K562 (cell line): ENCODE results near the gene MADD. TPM values are rescaled to one million over a fixed set of nuclear protein-coding genes. Genes with fewer than 3 reads are reported as not detected.

Experiments
- DNMT1 ChIP-seq: fragments of 450-650 bp; IDR thresholded peaks from 2 replicates; pipeline ENCODE4 v1.6.1; 2016; ENCODE audit warnings: antibody characterized with exemption, mild to moderate bottlenecking
- EZH2 ChIP-seq: IDR thresholded peaks from 2 replicates; pipeline ENCODE4 v1.6.1; 2012; ENCODE audit warnings: low read depth, mild to moderate bottlenecking, inconsistent platforms, low read length, borderline replicate concordance
- GATAD2A ChIP-seq: fragments of 450-650 bp; IDR thresholded peaks from 2 replicates; pipeline ENCODE4 v1.6.1; 2017
- HDAC6 ChIP-seq: IDR thresholded peaks from 2 replicates; pipeline ENCODE4 v1.6.1; 2012; ENCODE audit warnings: low read depth, mild to moderate bottlenecking, control low read depth, inconsistent platforms, low read length, moderate library complexity
- KDM1A ChIP-seq, 2 experiments: fragments of 450-650 bp; IDR thresholded peaks; 2 replicates each; pipeline ENCODE4 v1.6.1; 2016; ENCODE audit warnings: mild to moderate bottlenecking in 2 of 2
- KHSRP ChIP-seq: fragments of 450-650 bp; IDR thresholded peaks from 2 replicates; pipeline ENCODE4 v1.6.1; 2017
- NCOR1 ChIP-seq: fragments of 450-650 bp; IDR thresholded peaks from 2 replicates; pipeline ENCODE4 v1.6.1; 2016; ENCODE audit warnings: mild to moderate bottlenecking, moderate library complexity
- PHB2 ChIP-seq: fragments of 450-650 bp; IDR thresholded peaks from 2 replicates; pipeline ENCODE4 v1.6.1; 2017; ENCODE audit warnings: low read depth
- POLR2AphosphoS5 ChIP-seq: IDR thresholded peaks from 2 replicates; pipeline ENCODE4 v1.6.1; 2011; ENCODE audit warnings: mild to moderate bottlenecking, low read depth, low read length, moderate library complexity; ENCODE audit not compliant: control insufficient read depth, insufficient read depth
- RBM15 ChIP-seq: fragments of 200-400 bp; formaldehyde crosslinking; IDR thresholded peaks from 2 replicates; pipeline ENCODE4 v1.6.1; 2018; ENCODE audit warnings: mild to moderate bottlenecking, low read length, moderate library complexity; ENCODE audit not compliant: insufficient read depth
- RUNX1 ChIP-seq: sonication (generic); IDR thresholded peaks from 2 replicates; pipeline ENCODE4 v1.6.1; 2016; ENCODE audit warnings: antibody characterized with exemption, low read depth
- TRIM28 ChIP-seq: fragments of 450-650 bp; IDR thresholded peaks from 2 replicates; pipeline ENCODE4 v1.6.1; 2017
- ZFPM2 ChIP-seq: fragments of 250-450 bp; sonication (Bioruptor Pico); IDR thresholded peaks from 2 replicates; pipeline ENCODE4 v1.5.1; 2022; ENCODE audit warnings: mild to moderate bottlenecking
- ZNF436 ChIP-seq: fragments of 250-450, 450-650 bp; sonication (Bioruptor Pico); formaldehyde crosslinking; IDR thresholded peaks from 2 replicates; pipeline ENCODE4 v1.7.0; 2020; ENCODE audit warnings: mild to moderate bottlenecking
- ZNF707 ChIP-seq: fragments of 250-450 bp; sonication (Bioruptor Pico); conservative IDR thresholded peaks from 2 replicates; pipeline ENCODE4 v1.8.0; 2022; ENCODE audit warnings: inconsistent platforms, mild to moderate bottlenecking, moderate library complexity
- polyA plus RNA-seq, 8 experiments: library from polyadenylated mRNA; depleted of rRNA in 4 of 8; stranded (reverse) in 5 of 8; unstranded in 3 of 8; fragments of >200 nt; fragmentation: Nextera tagmentation in 2 of 8; fragmentation: Illumina TruSeq in 1 of 8; extraction: Ambion mirVana in 2 of 8; extraction: Trizol in 1 of 8; gene quantifications; 2 replicates each; pipeline versions ENCODE4 v1.2.1 to v1.2.3, GENCODE V29; 2011 to 2014; ENCODE audit warnings: inconsistent platforms in 1 of 8, missing spikeins in 1 of 8
- total RNA-seq, 7 experiments: library from RNA; depleted of rRNA in 6 of 7; stranded (reverse); fragments of >200 nt in 6 of 7; fragmentation: Illumina TruSeq in 2 of 7; extraction: Trizol in 2 of 7; gene quantifications; 2 replicates each; pipeline versions ENCODE4 v1.2.1 to v1.2.3, GENCODE V29; 2011 to 2021; ENCODE audit warnings: low replicate concordance in 1 of 7
- TF ChIP-seq, protein P1 (sequence below): fragments of 250-450 bp; sonication (Bioruptor Pico); IDR thresholded peaks from 2 replicates; pipeline ENCODE4 v1.4.0; 2020; ENCODE audit warnings: mild to moderate bottlenecking
- TF ChIP-seq, protein P2 (sequence below), 2 experiments: fragments of 450-650 bp in 1 of 2; sonication (generic) in 1 of 2; formaldehyde crosslinking in 1 of 2; IDR thresholded peaks; 2 replicates each; pipeline versions ENCODE4 v1.7.1 to v1.9.0; 2016 to 2022; ENCODE audit warnings: inconsistent platforms in 1 of 2, mild to moderate bottlenecking in 1 of 2, missing genetic modification reagents in 1 of 2

Gene MADD
- total and polyA plus RNA-seq, 9 of the 15 experiments (the other 6 are each of a cell fraction or from before 2014, with no cell fraction given), result 0.68 to 57.6 (median 33.6) TPM

DNA sequence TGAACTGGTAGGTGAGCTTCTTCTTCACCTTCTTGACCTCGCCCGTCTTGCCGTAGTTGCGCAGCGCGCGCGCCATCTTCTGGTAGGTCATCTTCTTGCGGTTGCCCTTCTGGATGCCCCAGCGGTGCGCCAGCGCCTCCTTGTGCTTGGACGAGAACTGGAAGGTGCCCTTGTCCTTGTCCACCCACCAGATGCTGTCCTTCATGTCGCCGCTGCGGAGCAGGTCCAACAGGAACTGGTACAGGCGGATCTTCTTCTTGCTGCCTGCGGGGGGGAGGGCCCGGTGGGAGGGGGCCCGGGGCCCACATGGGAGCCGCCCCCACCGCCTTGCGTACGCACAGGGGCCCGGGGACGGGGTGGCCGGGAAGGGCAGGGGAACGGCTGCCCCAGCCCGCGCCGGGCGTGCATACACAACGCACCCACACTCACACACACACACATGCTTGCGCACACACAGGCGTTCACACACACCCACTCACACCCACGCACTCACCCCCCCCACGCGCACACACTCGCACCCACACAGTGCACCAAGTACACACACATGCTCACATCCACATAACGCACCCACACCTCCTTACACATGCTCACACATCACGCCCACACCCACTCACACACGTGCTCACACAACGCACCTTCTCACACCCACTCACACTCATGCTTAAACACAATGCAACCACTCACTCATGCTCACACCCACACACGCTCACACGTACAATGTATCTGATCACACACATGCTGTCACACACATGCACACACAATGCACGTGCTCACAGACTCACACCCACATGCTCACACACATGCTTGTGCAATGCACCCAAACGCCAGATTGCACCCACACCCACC is 85.6 kb downstream of the MADD start (continued):
- TF ChIP-seq, protein P1, sequence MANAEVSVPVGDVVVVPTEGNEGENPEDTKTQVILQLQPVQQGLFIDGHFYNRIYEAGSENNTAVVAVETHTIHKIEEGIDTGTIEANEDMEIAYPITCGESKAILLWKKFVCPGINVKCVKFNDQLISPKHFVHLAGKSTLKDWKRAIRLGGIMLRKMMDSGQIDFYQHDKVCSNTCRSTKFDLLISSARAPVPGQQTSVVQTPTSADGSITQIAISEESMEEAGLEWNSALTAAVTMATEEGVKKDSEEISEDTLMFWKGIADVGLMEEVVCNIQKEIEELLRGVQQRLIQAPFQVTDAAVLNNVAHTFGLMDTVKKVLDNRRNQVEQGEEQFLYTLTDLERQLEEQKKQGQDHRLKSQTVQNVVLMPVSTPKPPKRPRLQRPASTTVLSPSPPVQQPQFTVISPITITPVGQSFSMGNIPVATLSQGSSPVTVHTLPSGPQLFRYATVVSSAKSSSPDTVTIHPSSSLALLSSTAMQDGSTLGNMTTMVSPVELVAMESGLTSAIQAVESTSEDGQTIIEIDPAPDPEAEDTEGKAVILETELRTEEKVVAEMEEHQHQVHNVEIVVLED, result no peak
- TF ChIP-seq POLR2AphosphoS5, result peak; percentile 28; the same call in 1 of the 2 replicates
- TF ChIP-seq, protein P2, sequence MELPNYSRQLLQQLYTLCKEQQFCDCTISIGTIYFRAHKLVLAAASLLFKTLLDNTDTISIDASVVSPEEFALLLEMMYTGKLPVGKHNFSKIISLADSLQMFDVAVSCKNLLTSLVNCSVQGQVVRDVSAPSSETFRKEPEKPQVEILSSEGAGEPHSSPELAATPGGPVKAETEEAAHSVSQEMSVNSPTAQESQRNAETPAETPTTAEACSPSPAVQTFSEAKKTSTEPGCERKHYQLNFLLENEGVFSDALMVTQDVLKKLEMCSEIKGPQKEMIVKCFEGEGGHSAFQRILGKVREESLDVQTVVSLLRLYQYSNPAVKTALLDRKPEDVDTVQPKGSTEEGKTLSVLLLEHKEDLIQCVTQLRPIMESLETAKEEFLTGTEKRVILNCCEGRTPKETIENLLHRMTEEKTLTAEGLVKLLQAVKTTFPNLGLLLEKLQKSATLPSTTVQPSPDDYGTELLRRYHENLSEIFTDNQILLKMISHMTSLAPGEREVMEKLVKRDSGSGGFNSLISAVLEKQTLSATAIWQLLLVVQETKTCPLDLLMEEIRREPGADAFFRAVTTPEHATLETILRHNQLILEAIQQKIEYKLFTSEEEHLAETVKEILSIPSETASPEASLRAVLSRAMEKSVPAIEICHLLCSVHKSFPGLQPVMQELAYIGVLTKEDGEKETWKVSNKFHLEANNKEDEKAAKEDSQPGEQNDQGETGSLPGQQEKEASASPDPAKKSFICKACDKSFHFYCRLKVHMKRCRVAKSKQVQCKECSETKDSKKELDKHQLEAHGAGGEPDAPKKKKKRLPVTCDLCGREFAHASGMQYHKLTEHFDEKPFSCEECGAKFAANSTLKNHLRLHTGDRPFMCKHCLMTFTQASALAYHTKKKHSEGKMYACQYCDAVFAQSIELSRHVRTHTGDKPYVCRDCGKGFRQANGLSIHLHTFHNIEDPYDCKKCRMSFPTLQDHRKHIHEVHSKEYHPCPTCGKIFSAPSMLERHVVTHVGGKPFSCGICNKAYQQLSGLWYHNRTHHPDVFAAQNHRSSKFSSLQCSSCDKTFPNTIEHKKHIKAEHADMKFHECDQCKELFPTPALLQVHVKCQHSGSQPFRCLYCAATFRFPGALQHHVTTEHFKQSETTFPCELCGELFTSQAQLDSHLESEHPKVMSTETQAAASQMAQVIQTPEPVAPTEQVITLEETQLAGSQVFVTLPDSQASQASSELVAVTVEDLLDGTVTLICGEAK (IDR thresholded peaks at IDR 0.05), result no peak
- TF ChIP-seq, protein P2 (CRISPR knock-in tag; IDR thresholded peaks at IDR 0.05), result no peak
- no peak for TF ChIP-seq DNMT1
- no peak for TF ChIP-seq ZNF436 (CRISPR knock-in tag)
- TF ChIP-seq RUNX1, result no peak
- no peak for TF ChIP-seq PHB2
- no peak for TF ChIP-seq ZNF707
- TF ChIP-seq EZH2, result no peak
- TF ChIP-seq RBM15, result no peak
- TF ChIP-seq NCOR1, result no peak
- no peak for TF ChIP-seq HDAC6
- TF ChIP-seq ZFPM2 (CRISPR knock-in tag), result no peak
- TF ChIP-seq TRIM28, result no peak
- 0 out of 4 replicates have a peak, but pooled peaks of 1 of the 2 experiments have one; percentile 22 for TF ChIP-seq KDM1A (IDR thresholded peaks at IDR 0.05)
- no peak for TF ChIP-seq KHSRP
- TF ChIP-seq GATAD2A, result no peak
